Subcutaneous abdominal adipose tissue (tissue), 5 donors: ENCODE measurements around the gene TMEM63A.
A peak's percentile ranks its signal among the peaks of the same experiment; 100 is the strongest.

ENCODE experiments used
- H3K27ac ChIP-seq: one replicate; pipeline ENCODE4 v1.7.0; 2013; ENCODE audit warnings: low read depth, mild to moderate bottlenecking, inconsistent platforms, low read length, moderate library complexity
- H3K27me3 ChIP-seq, 5 donors: one replicate each; pipeline ENCODE4 v1.7.0; 2013; ENCODE audit warnings: low read length in 5 of 5, inconsistent platforms in 1 of 5; ENCODE audit not compliant: control insufficient read depth in 5 of 5, insufficient read depth in 4 of 5
- H3K36me3 ChIP-seq, 5 donors: one replicate each; pipeline ENCODE4 v1.7.0; 2013; ENCODE audit warnings: low read length in 5 of 5; ENCODE audit not compliant: control insufficient read depth in 5 of 5, insufficient read depth in 5 of 5
- H3K4me1 ChIP-seq, 5 donors: one replicate each; pipeline ENCODE4 v1.7.0; 2013; ENCODE audit warnings: low read length in 5 of 5, mild to moderate bottlenecking in 3 of 5, moderate library complexity in 1 of 5; ENCODE audit not compliant: control insufficient read depth in 5 of 5, insufficient read depth in 5 of 5
- H3K4me3 ChIP-seq, 5 donors: one replicate each; pipeline ENCODE4 v1.7.0; 2013; ENCODE audit warnings: low read length in 5 of 5, low read depth in 1 of 5
- H3K9ac ChIP-seq, 5 donors: one replicate each; pipeline ENCODE4 v1.7.0; 2013; ENCODE audit warnings: low read length in 5 of 5, mild to moderate bottlenecking in 4 of 5, moderate library complexity in 3 of 5
- H3K9me3 ChIP-seq, 5 donors: one replicate each; pipeline ENCODE4 v1.7.0; 2013; ENCODE audit warnings: low read length in 5 of 5; ENCODE audit not compliant: control insufficient read depth in 5 of 5
- donor health status: healthy.
- donor health status: healthy.
- donor health status: healthy.
- donor health status: healthy.
- donor health status: healthy.

Gene TMEM63A

GRCh38 chr1:225847610-225848009 is 34.6 kb downstream of the TMEM63A start:
- Histone ChIP-seq H3K9ac (no peak overlapping the region), H3K27ac (no peak overlapping the region), H3K9me3 (no peaks in the 10 kb centered on the region), H3K4me3 (no peak overlapping the region), H3K4me1 (peaks cover 0 to 32% (median 19%) of the 10 kb centered on the region in 5 donors), H3K36me3 (peaks cover 0 to 94% (median 75%) of the 10 kb centered on the region in 5 donors), H3K27me3 (no peaks in the 10 kb centered on the region)

GRCh38 chr1:225846331-225847310 is 35.6 kb downstream of the TMEM63A start:
- H3K9ac ChIP-seq = no peak overlapping the region
- H3K36me3 ChIP-seq = peaks cover 0 to 94% (median 75%) of the 10 kb centered on the region in 5 donors
- no peaks in the 10 kb centered on the region for H3K9me3 ChIP-seq
- H3K4me1 ChIP-seq = peaks cover 0 to 28% (median 19%) of the 10 kb centered on the region in 5 donors
- H3K27ac ChIP-seq = no peak overlapping the region
- no peaks in the 10 kb centered on the region for H3K27me3 ChIP-seq
- no peak overlapping the region for H3K4me3 ChIP-seq

- H3K4me1 ChIP-seq = peaks cover 0 to 28% (median 19%) of the 10 kb centered on the region in 5 donors
- peaks cover 0 to 94% (median 78%) of the 10 kb centered on the region in 5 donors for H3K36me3 ChIP-seq
- no peak overlapping the region for H3K9ac ChIP-seq
- H3K4me3 ChIP-seq = no peak overlapping the region
- peak overlapping the region; percentile 57 for H3K27ac ChIP-seq
- no peaks in the 10 kb centered on the region for H3K27me3 ChIP-seq
- no peaks in the 10 kb centered on the region for H3K9me3 ChIP-seq
Measured at GRCh38 chr1:225845571-225846259, 36.5 kb downstream of the TMEM63A start.

GRCh38 chr1:225845097-225845496 is 37.1 kb downstream of the TMEM63A start:
- Histone ChIP-seq H3K36me3 (peaks cover 3 to 94% (median 84%) of the 10 kb centered on the region in 5 donors), H3K9me3 (no peaks in the 10 kb centered on the region), H3K4me3 (no peak overlapping the region), H3K4me1 (peaks cover 0 to 28% (median 19%) of the 10 kb centered on the region in 5 donors), H3K27me3 (no peaks in the 10 kb centered on the region), H3K27ac (peak overlapping the region; percentile 57), H3K9ac (no peak overlapping the region)

- Histone ChIP-seq H3K9ac (no peak overlapping the region), H3K9me3 (no peaks in the 10 kb centered on the region), H3K4me1 (peaks cover 0 to 28% (median 15%) of the 10 kb centered on the region in 5 donors), H3K4me3 (no peak overlapping the region), H3K27me3 (no peaks in the 10 kb centered on the region), H3K36me3 (peaks cover 3 to 94% (median 87%) of the 10 kb centered on the region in 5 donors), H3K27ac (peak overlapping the region; percentile 41)
Measured at GRCh38 chr1:225844236-225845061, 37.7 kb downstream of the TMEM63A start.

- Histone ChIP-seq H3K4me3 (no peak overlapping the region), H3K4me1 (peaks cover 0 to 28% (median 15%) of the 10 kb centered on the region in 5 donors), H3K36me3 (peaks cover 3 to 94% (median 90%) of the 10 kb centered on the region in 5 donors), H3K27me3 (no peaks in the 10 kb centered on the region), H3K9ac (no peak overlapping the region), H3K27ac (no peak overlapping the region), H3K9me3 (no peaks in the 10 kb centered on the region)
Measured at GRCh38 chr1:225843426-225843795, 38.8 kb downstream of the TMEM63A start.

- H3K9me3 ChIP-seq = no peaks in the 10 kb centered on the region
- peaks cover 0 to 28% (median 15%) of the 10 kb centered on the region in 5 donors for H3K4me1 ChIP-seq
- H3K4me3 ChIP-seq = no peak overlapping the region
- H3K36me3 ChIP-seq = peaks cover 3 to 94% (median 89%) of the 10 kb centered on the region in 5 donors
- H3K27ac ChIP-seq = no peak overlapping the region
- no peak overlapping the region for H3K9ac ChIP-seq
- H3K27me3 ChIP-seq = no peaks in the 10 kb centered on the region
Measured at GRCh38 chr1:225842788-225843425, 39.3 kb downstream of the TMEM63A start.

- Histone ChIP-seq H3K4me3 (no peak overlapping the region), H3K9me3 (no peaks in the 10 kb centered on the region), H3K27me3 (no peaks in the 10 kb centered on the region), H3K9ac (no peak overlapping the region), H3K36me3 (peaks cover 3 to 92% (median 83%) of the 10 kb centered on the region in 5 donors), H3K4me1 (peaks cover 0 to 28% (median 15%) of the 10 kb centered on the region in 5 donors), H3K27ac (no peak overlapping the region)
Measured at GRCh38 chr1:225842074-225842473, 40.1 kb downstream of the TMEM63A start.

- no peaks in the 10 kb centered on the region for H3K9me3 ChIP-seq
- H3K36me3 ChIP-seq = peaks cover 3 to 88% (median 77%) of the 10 kb centered on the region in 5 donors
- H3K4me1 ChIP-seq = peaks cover 0 to 29% (median 15%) of the 10 kb centered on the region in 5 donors
- no peak overlapping the region for H3K9ac ChIP-seq
- no peaks in the 10 kb centered on the region for H3K27me3 ChIP-seq
- H3K4me3 ChIP-seq = no peak overlapping the region
- no peak overlapping the region for H3K27ac ChIP-seq
Measured at GRCh38 chr1:225840713-225841112, 41.5 kb downstream of the TMEM63A start.
